ENCODE data around the gene TMC6. TPM values are rescaled to one million over a fixed set of nuclear protein-coding genes. Genes with fewer than 3 reads are reported as not detected.
"Not testable (repeated sequence)": the region's sequence is repeated elsewhere in the genome, so short reads cannot be mapped to it uniquely, and the experiment has no call there.

The TMC6 gene
- total RNA-seq, 2 experiments from 2014 or later, result 209 to 213 TPM

DNA sequence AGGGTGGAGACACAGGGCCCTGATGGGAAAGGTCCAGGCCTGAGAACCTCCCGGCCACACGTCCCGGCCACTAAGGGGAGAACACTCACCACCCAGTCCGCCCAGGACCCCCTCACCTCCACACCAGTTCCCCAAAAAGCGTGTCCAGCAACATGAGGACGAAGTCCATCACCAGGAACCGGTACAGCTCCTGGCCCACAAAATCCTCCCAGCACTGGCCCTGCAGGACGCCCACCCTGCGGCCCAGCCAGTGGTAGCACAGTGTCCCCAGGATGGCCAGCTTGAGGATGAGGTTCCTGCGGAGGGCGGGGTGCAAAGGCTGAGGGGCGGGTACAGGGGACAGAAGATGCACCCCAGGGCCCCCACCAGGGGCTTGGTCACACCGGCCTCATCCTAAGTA, 8.0 kb downstream of the TMC6 start:
- no peak for ATAC-seq
- ChIA-PET CTCF (interaction anchor here (1.1 to 3.5 kb wide), 4 partner anchors 8 to 56 kb away, joined by 3 to 19 read pairs (median 5); no protein-coding TSS in a partner anchor), POLR2A (interaction anchor here (0.7 to 18.6 kb wide), 5 partner anchors 9 to 25 kb away, joined by 3 to 335 read pairs (median 3); partner anchors contain the start of genes C17orf99 and TMC8)
- H3K9me3 Mint-ChIP-seq, result no peaks in the 10 kb centered on the region
- TF ChIP-seq, protein P1, sequence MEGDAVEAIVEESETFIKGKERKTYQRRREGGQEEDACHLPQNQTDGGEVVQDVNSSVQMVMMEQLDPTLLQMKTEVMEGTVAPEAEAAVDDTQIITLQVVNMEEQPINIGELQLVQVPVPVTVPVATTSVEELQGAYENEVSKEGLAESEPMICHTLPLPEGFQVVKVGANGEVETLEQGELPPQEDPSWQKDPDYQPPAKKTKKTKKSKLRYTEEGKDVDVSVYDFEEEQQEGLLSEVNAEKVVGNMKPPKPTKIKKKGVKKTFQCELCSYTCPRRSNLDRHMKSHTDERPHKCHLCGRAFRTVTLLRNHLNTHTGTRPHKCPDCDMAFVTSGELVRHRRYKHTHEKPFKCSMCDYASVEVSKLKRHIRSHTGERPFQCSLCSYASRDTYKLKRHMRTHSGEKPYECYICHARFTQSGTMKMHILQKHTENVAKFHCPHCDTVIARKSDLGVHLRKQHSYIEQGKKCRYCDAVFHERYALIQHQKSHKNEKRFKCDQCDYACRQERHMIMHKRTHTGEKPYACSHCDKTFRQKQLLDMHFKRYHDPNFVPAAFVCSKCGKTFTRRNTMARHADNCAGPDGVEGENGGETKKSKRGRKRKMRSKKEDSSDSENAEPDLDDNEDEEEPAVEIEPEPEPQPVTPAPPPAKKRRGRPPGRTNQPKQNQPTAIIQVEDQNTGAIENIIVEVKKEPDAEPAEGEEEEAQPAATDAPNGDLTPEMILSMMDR (IDR thresholded peaks at IDR 0.05), result no peak
- H3K36me3 Mint-ChIP-seq (ENCODE audit: low read depth), result peaks cover 65% of the 10 kb centered on the region
- no peaks in the 10 kb centered on the region for H3K27me3 Mint-ChIP-seq
- no peak for DNase-seq
- intact Hi-C loops (cut with micrococcal nuclease), result loop anchor here (2.0 kb wide), 1 partner anchor 20 kb away; no protein-coding TSS in a partner anchor
- H3K4me1 Mint-ChIP-seq (ENCODE audit: low read depth), result peaks cover 57% of the 10 kb centered on the region
- peak overlapping the region; percentile 77 for H3K4me3 Mint-ChIP-seq
- H3K27ac Mint-ChIP-seq, result peak overlapping the region; percentile 94

DNA sequence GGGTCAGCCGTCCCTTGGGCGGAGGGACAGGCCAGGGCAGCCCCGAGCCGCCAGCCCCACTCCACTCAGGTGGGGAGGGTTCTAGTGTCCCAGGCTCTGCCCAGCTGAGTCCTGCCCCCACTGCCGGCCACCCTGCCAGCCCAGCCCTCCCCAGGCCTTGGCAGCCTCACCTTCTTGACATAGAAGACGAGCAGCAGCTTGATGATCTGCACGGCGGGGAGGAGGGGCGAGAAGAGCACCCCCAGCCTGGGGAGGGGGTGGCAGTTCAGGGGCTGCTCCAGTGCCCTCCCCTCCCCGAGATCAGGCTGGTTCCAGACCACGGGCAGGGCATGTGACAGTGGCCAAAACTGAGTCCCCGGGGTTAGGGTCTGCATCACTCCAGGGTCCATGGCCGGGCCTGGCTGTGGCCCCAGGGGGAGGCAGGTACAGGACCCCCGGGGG, 9.7 kb downstream of the TMC6 start:
- ChIA-PET CTCF (interaction anchor here (1.1 to 3.5 kb wide), 3 partner anchors 16 to 58 kb away, joined by 6 to 19 read pairs (median 7); no protein-coding TSS in a partner anchor), POLR2A (interaction anchor here (1.2 to 18.6 kb wide), 4 partner anchors 9 to 66 kb away, joined by 3 to 335 read pairs (median 4); partner anchors contain the start of genes C17orf99, TMC6 and TMC8)
- Mint-ChIP-seq H3K36me3 (ENCODE audit: low read depth) (peaks cover 66% of the 10 kb centered on the region), H3K9me3 (no peaks in the 10 kb centered on the region), H3K4me1 (ENCODE audit: low read depth) (peaks cover 63% of the 10 kb centered on the region), H3K4me3 (no peak overlapping the region), H3K27ac (no peak overlapping the region), H3K27me3 (no peaks in the 10 kb centered on the region)
- intact Hi-C loops (cut with micrococcal nuclease), result no loop called here
- TF ChIP-seq, protein P1 (IDR thresholded peaks at IDR 0.05), result no peak
- ATAC-seq, result no peak
- DNase-seq, result no peak

DNA sequence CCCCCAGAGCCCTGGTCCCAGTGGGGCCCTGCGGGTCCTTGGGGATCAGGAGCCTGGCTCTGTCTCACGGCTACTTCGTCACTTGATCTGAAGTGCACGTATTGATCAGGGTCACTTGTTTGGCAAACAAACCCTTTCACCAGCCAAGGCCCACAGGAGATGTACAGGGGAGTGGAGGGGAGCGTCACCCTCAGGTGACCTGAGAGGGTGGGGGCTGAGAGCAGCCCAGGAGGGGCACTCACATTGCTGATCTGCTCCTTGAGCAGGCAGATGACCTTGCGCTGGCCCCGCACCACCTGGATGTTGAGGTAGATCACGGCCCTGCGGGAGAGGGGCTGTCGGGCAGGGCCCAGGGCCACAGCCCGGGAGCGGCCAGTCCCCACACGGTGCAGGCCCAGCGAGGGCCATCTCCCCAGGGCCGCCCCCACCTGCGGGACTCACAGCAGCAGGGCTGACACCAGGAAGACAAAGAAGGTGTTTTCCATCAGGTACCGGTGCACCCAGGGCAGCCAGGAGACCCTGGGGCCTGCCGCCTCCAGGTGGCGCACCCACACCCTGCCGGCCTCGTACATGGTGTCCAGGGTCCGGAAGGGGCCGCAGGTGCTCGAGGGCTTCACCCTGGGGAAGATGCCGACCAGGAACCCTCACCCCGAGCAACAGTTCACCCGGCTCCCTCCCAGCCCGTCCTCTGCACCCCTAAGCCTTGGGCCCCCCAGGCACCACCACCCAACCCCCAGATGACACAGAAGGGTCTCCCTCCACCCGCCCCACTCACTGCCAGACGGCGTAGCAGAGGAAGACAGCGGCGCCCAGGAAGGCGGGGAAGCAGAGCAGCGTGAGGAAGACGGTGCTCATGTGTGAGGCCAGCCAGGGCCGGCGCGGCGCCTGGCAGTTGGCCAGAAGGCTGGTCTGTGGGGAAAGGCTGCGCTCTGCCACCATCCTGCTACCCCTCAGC, 11.3 kb downstream of the TMC6 start:
- Mint-ChIP-seq H3K4me3 (no peak overlapping the region), H3K4me1 (ENCODE audit: low read depth) (peaks cover 59% of the 10 kb centered on the region), H3K36me3 (ENCODE audit: low read depth) (peaks cover 67% of the 10 kb centered on the region)

DNA sequence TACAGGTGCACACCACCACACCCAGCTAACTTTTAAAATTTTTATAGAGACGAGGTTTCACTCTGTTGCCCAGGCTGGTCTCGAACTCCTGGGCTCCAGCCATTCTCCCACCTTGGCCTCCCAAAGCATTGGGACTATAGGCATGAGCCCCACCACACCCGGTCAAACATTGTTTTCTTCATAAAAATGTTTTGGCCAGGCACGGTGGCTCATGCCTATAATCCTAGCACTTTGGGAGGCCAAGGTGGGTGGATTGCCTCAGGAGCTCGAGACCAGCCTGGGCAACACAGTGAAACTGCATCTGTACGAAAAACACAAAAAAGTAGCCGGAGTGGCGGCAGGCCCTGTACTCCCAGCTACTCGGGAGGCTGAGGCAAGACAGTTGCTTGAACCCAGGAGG, 12.1 kb downstream of the TMC6 start:
- ATAC-seq (no peak), DNase-seq (no peak)
- peaks cover 50% of the 10 kb centered on the region for H3K4me1 Mint-ChIP-seq (ENCODE audit: low read depth)
- ChIA-PET POLR2A (interaction anchor here (0.8 to 1.1 kb wide), 2 partner anchors 19 to 59 kb away, joined by 3 read pairs; no protein-coding TSS in a partner anchor), CTCF (interaction anchor here (1.3 to 7.4 kb wide), 3 partner anchors 9 to 60 kb away, joined by 3 to 74 read pairs (median 5); no protein-coding TSS in a partner anchor)
- H3K27ac Mint-ChIP-seq, result no peak overlapping the region
- intact Hi-C loops (cut with micrococcal nuclease), result no loop called here
- no peaks in the 10 kb centered on the region for H3K9me3 Mint-ChIP-seq
- no peaks in the 10 kb centered on the region for H3K27me3 Mint-ChIP-seq
- peaks cover 58% of the 10 kb centered on the region for H3K36me3 Mint-ChIP-seq (ENCODE audit: low read depth)
- TF ChIP-seq, protein P1 (IDR thresholded peaks at IDR 0.05), result no peak
- no peak overlapping the region for H3K4me3 Mint-ChIP-seq

More for the DNA sequence above, 11.3 kb downstream of the TMC6 start:
- Mint-ChIP-seq H3K27ac (no peak overlapping the region), H3K9me3 (no peaks in the 10 kb centered on the region), H3K27me3 (no peaks in the 10 kb centered on the region)
- TF ChIP-seq, protein P1 (IDR thresholded peaks at IDR 0.05), result peak; percentile 49
- intact Hi-C loops (cut with micrococcal nuclease), result no loop called here
- ATAC-seq (no peak), DNase-seq (peak; percentile 48)
- CTCF ChIA-PET, result interaction anchor here (1.0 to 7.4 kb wide), 5 partner anchors 8 to 59 kb away, joined by 3 to 74 read pairs (median 5); no protein-coding TSS in a partner anchor
- POLR2A ChIA-PET, result interaction anchor here (1.7 to 18.6 kb wide), 2 partner anchors 9 to 21 kb away, joined by 4 to 335 read pairs; partner anchors contain the start of genes C17orf99 and TMC8

DNA sequence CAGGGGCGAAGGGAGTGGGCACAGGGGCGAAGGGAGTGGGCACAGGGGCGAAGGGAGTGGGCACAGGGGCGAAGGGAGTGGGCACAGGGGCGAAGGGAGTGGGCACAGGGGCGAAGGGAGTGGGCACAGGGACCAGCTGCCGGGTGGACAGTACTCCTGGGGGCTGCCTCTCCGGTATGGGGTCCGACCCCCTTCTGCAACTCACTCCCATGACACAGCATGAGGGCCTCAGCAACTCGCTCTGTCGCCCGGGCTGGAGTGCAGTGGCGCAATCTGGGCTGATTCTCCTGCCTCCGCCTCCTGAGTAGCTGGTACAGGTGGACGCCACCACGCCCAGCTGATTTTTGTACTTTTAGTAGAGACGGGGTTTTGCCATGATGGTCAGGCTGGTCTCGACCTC, 12.8 kb downstream of the TMC6 start:
- intact Hi-C loops (cut with micrococcal nuclease), result not testable (repeated sequence)

More for the DNA sequence above, 12.8 kb downstream of the TMC6 start:
- not testable (repeated sequence) for H3K27ac Mint-ChIP-seq, DNase-seq, ATAC-seq, H3K4me3 Mint-ChIP-seq, H3K27me3 Mint-ChIP-seq, H3K9me3 Mint-ChIP-seq
- H3K4me1 Mint-ChIP-seq (ENCODE audit: low read depth), result peaks cover 44% of the 10 kb centered on the region
- H3K36me3 Mint-ChIP-seq (ENCODE audit: low read depth), result peaks cover 52% of the 10 kb centered on the region
- CTCF ChIA-PET, result interaction anchor here (1.3 to 7.4 kb wide), 3 partner anchors 10 to 61 kb away, joined by 3 to 74 read pairs (median 5); no protein-coding TSS in a partner anchor
- POLR2A ChIA-PET, result interaction anchor here (0.8 to 5.4 kb wide), 3 partner anchors 9 to 59 kb away, joined by 3 to 56 read pairs (median 3); no protein-coding TSS in a partner anchor
